HepG2 (cell line): ENCODE results near the gene PNRC1. TPM values are rescaled to one million over a fixed set of nuclear protein-coding genes. Genes with fewer than 3 reads are reported as not detected.

Source experiments
- CEBPZ ChIP-seq: IDR thresholded peaks from 2 replicates; pipeline ENCODE4 v1.6.1; 2012; ENCODE audit warnings: low read length, improper control_type of control experiment
- KDM6A ChIP-seq: IDR thresholded peaks from 2 replicates; pipeline ENCODE4 v1.6.1; 2016; ENCODE audit warnings: low read depth
- MXI1 ChIP-seq: IDR thresholded peaks from 3 replicates; pipeline ENCODE4 v1.6.1; 2012; ENCODE audit warnings: low read depth, low read length, inconsistent platforms, borderline replicate concordance
- PAWR ChIP-seq: sonication (generic); formaldehyde crosslinking; IDR thresholded peaks from 2 replicates; pipeline ENCODE4 v1.4.0; 2020; ENCODE audit warnings: missing genetic modification reagents, mild to moderate bottlenecking, borderline replicate concordance
- POLR2G ChIP-seq: fragments of 200-400 bp; formaldehyde crosslinking; IDR thresholded peaks from 2 replicates; pipeline ENCODE4 v1.6.1; 2018; ENCODE audit warnings: mild to moderate bottlenecking, low read depth, low read length, moderate library complexity
- RAD51 ChIP-seq: fragments of 450-650 bp; IDR thresholded peaks from 2 replicates; pipeline ENCODE4 v1.6.1; 2016; ENCODE audit warnings: borderline replicate concordance
- RFX3 ChIP-seq: IDR thresholded peaks from 2 replicates; pipeline ENCODE4 v1.6.1; 2016; ENCODE audit warnings: missing biosample characterization, missing genetic modification reagents
- RXRA ChIP-seq: sonication (generic); formaldehyde crosslinking; IDR thresholded peaks from 2 replicates; pipeline ENCODE4 v1.5.1; 2020; ENCODE audit warnings: missing genetic modification reagents
- ZBTB40 ChIP-seq, 2 experiments: fragments of 450-650 bp in 1 of 2; sonication (generic) in 1 of 2; formaldehyde crosslinking in 1 of 2; IDR thresholded peaks; 2 replicates each; pipeline versions ENCODE4 v1.6.1 to v1.8.0; 2016 to 2022; ENCODE audit warnings: antibody characterized with exemption in 1 of 2, mild to moderate bottlenecking in 1 of 2, missing genetic modification reagents in 1 of 2
- ZBTB7A ChIP-seq: sonication (generic); formaldehyde crosslinking; IDR thresholded peaks from 2 replicates; pipeline ENCODE4 v1.8.0; 2022; ENCODE audit warnings: mild to moderate bottlenecking, missing genetic modification reagents
- ZNF512B ChIP-seq: sonication (generic); formaldehyde crosslinking; IDR thresholded peaks from 2 replicates; pipeline ENCODE4 v1.5.1; 2020; ENCODE audit warnings: missing genetic modification reagents, mild to moderate bottlenecking, borderline replicate concordance
- ZSCAN22 ChIP-seq: sonication (generic); formaldehyde crosslinking; IDR thresholded peaks from 2 replicates; pipeline ENCODE4 v1.4.0; 2020; ENCODE audit warnings: mild to moderate bottlenecking, missing genetic modification reagents
- polyA plus RNA-seq, 8 experiments: library from polyadenylated mRNA; depleted of rRNA in 3 of 8; stranded (reverse) in 7 of 8; unstranded in 1 of 8; fragments of >200 nt; fragmentation: Illumina TruSeq in 4 of 8; extraction: Trizol in 4 of 8; gene quantifications; 2 replicates each; pipeline versions ENCODE4 v1.2.1 to v1.2.3, GENCODE V29; 2011 to 2016; ENCODE audit warnings: low read depth in 4 of 8, missing spikeins in 1 of 8, mixed read lengths in 1 of 8; ENCODE audit not compliant: insufficient read depth in 1 of 8
- total RNA-seq, 5 experiments: library from RNA; depleted of rRNA; stranded (reverse); fragments of >200 nt; fragmentation: Illumina TruSeq; extraction: Trizol; gene quantifications; 2 replicates each; pipeline ENCODE4 v1.2.3, GENCODE V29; 2016; ENCODE audit warnings: low read depth in 1 of 5
- TF ChIP-seq, protein P1 (sequence below): sonication (generic); formaldehyde crosslinking; IDR thresholded peaks from 2 replicates; pipeline ENCODE4 v1.8.1; 2023; ENCODE audit warnings: mild to moderate bottlenecking, missing genetic modification reagents, borderline replicate concordance

The PNRC1 gene
- total and polyA plus RNA-seq, 2 of the 13 experiments (the other 11 are each of a cell fraction or from before 2014, with no cell fraction given) = 17.6 to 36.0 TPM

- TF ChIP-seq ZNF512B = no peak
- no peak for TF ChIP-seq RAD51
- TF ChIP-seq CEBPZ = no peak
- no peak for TF ChIP-seq PAWR (CRISPR knock-in tag)
- TF ChIP-seq KDM6A (CRISPR knock-in tag) = no peak
- TF ChIP-seq RXRA (CRISPR knock-in tag) = no peak
- no peak for TF ChIP-seq ZBTB40 (IDR thresholded peaks at IDR 0.05)
- TF ChIP-seq ZBTB40 (CRISPR knock-in tag; IDR thresholded peaks at IDR 0.05) = no peak
- peak; percentile 68 for TF ChIP-seq POLR2G
- TF ChIP-seq ZSCAN22 (CRISPR knock-in tag) = no peak
- no peak for TF ChIP-seq ZBTB7A (CRISPR knock-in tag)
- no peak for TF ChIP-seq RFX3 (CRISPR knock-in tag)
- TF ChIP-seq MXI1 = no peak
- TF ChIP-seq, protein P1, sequence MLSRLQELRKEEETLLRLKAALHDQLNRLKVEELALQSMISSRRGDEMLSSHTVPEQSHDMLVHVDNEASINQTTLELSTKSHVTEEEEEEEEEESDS = no peak
Measured at GRCh38 chr6:89035252-89036101, 45.1 kb upstream of the PNRC1 start (continued).
